Gastroesophageal sphincter (tissue), 3 donors: ENCODE results near the gene LDB2.

Experiments
- POLR2A ChIP-seq, 2 donors: fragments of 450-650 bp; IDR thresholded peaks; one replicate each; pipeline ENCODE4 v1.6.1; 2017; ENCODE audit warnings: antibody characterized with exemption in 2 of 2, mild to moderate bottlenecking in 2 of 2, moderate library complexity in 1 of 2
- TF ChIP-seq, protein P1 (sequence below), 4 experiments: fragments of 200-600 bp in 2 of 4; fragments of 450-650 bp in 2 of 4; sonication (generic) in 1 of 4; IDR thresholded peaks; one replicate each; pipeline ENCODE4 v1.5.1; 2017 to 2019; ENCODE audit warnings: antibody characterized with exemption in 4 of 4, mild to moderate bottlenecking in 2 of 4, moderate library complexity in 2 of 4

DNA sequence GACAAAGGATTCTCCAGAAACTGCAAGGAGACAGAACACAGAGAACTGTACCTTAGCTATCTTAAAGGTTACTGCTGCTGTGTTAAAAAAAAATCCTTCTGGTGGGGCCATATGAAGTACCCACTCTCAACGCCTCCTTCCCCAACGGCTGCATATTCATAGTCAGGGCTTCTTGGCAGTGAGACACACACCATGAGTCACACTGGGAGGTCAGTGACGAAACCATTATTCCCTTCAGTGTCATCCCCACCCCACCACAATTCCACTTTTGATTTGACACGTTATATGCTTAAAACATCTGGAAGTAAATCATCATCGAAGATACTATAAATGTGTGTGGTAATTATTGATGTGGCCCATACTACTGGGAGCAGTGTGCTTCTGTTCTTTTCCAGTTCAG lies 271.5 kb downstream of the LDB2 start:
- TF ChIP-seq, protein P1, sequence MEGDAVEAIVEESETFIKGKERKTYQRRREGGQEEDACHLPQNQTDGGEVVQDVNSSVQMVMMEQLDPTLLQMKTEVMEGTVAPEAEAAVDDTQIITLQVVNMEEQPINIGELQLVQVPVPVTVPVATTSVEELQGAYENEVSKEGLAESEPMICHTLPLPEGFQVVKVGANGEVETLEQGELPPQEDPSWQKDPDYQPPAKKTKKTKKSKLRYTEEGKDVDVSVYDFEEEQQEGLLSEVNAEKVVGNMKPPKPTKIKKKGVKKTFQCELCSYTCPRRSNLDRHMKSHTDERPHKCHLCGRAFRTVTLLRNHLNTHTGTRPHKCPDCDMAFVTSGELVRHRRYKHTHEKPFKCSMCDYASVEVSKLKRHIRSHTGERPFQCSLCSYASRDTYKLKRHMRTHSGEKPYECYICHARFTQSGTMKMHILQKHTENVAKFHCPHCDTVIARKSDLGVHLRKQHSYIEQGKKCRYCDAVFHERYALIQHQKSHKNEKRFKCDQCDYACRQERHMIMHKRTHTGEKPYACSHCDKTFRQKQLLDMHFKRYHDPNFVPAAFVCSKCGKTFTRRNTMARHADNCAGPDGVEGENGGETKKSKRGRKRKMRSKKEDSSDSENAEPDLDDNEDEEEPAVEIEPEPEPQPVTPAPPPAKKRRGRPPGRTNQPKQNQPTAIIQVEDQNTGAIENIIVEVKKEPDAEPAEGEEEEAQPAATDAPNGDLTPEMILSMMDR (IDR thresholded peaks at IDR 0.05), result no peak
- no peak for TF ChIP-seq POLR2A (IDR thresholded peaks at IDR 0.05)
